Measurements from ENCODE around the gene CCDC74B. TPM values are rescaled to one million over a fixed set of nuclear protein-coding genes. Genes with fewer than 3 reads are reported as not detected.
"Not testable (repeated sequence)": the region's sequence is repeated elsewhere in the genome, so short reads cannot be mapped to it uniquely, and the experiment has no call there.

Gene CCDC74B
- total RNA-seq, 1 experiment from 2014 or later, result 1.2 TPM

GRCh38 chr2:130181880-130182682 is 37.2 kb upstream of the CCDC74B start, which contains the start of gene MZT2B:
Gene MZT2B (plus strand): TSS chr2:130182262. CDS start chr2:130182283, 21 bp downstream.
- H3K4me3 ChIP-seq (ENCODE audit: low read depth, low read length), result peak within 1 kb of the TSS; percentile 100
- Mint-ChIP-seq H3K27ac (ENCODE audit: unreplicated experiment) (peak within 1 kb of the TSS; percentile 94), H3K4me3 (ENCODE audit: unreplicated experiment) (peak within 1 kb of the TSS; percentile 96), H3K36me3 (ENCODE audit: insufficient read depth, unreplicated experiment) (peaks cover 70% of the 10 kb centered on the region)
- H3K9me3 ChIP-seq; H3K27me3 ChIP-seq (replicated peaks; ENCODE audit: control insufficient read depth, insufficient read depth, low read length); H3K36me3 ChIP-seq (ENCODE audit: control insufficient read depth, insufficient read depth, low read length); H3K4me1 ChIP-seq; H3K9me3 Mint-ChIP-seq (ENCODE audit: unreplicated experiment); H3K4me1 Mint-ChIP-seq (ENCODE audit: low read depth, unreplicated experiment); H3K27me3 Mint-ChIP-seq (ENCODE audit: insufficient read depth, unreplicated experiment): not testable (repeated sequence)
- DNase-seq, result peak; percentile 89 to 95
- TF ChIP-seq CTCF (IDR thresholded peaks at IDR 0.05; ENCODE audit: insufficient read depth in 1 of 2, low read depth in 1 of 2, low read length in 1 of 2, severe bottlenecking in 1 of 2, unreplicated experiment in 1 of 2), result peak; percentile 67 to 79
- BruUV-seq (replicated peaks), result TSS peak; percentile 40
- intact Hi-C loops (cut with micrococcal nuclease; ENCODE audit: unreplicated experiment), result loop anchor here (1.0 to 2.0 kb wide), 3 partner anchors 26 to 150 kb away; no protein-coding TSS in a partner anchor
- ChIA-PET CTCF (interaction anchor here (0.6 to 1.9 kb wide), 6 partner anchors 59 to 161 kb away, joined by 3 to 12 read pairs (median 5); partner anchors contain the start of gene IMP4), POLR2A (interaction anchor here (0.6 to 1.6 kb wide), 2 partner anchors 59 to 160 kb away, joined by 4 to 16 read pairs; partner anchors contain the start of gene IMP4)

- Mint-ChIP-seq H3K36me3 (ENCODE audit: insufficient read depth, unreplicated experiment) (peaks cover 67% of the 10 kb centered on the region), H3K4me1 (ENCODE audit: low read depth, unreplicated experiment) (peaks cover 8% of the 10 kb centered on the region), H3K27ac (ENCODE audit: unreplicated experiment) (peak within 1 kb of the TSS; percentile 94), H3K4me3 (ENCODE audit: unreplicated experiment) (peak within 1 kb of the TSS; percentile 96), H3K27me3 (ENCODE audit: insufficient read depth, unreplicated experiment) (no peaks in the 10 kb centered on the region), H3K9me3 (ENCODE audit: unreplicated experiment) (no peaks in the 10 kb centered on the region)
- intact Hi-C loops (cut with micrococcal nuclease; ENCODE audit: unreplicated experiment), result loop anchor here (1.0 to 2.0 kb wide), 2 partner anchors 25 to 59 kb away; no protein-coding TSS in a partner anchor
- ChIA-PET POLR2A (interaction anchor here (0.6 to 1.6 kb wide), 2 partner anchors 59 to 161 kb away, joined by 4 to 16 read pairs; partner anchors contain the start of gene IMP4), CTCF (interaction anchor here (0.6 to 1.9 kb wide), 5 partner anchors 59 to 161 kb away, joined by 3 to 12 read pairs (median 5); partner anchors contain the start of gene IMP4)
- H3K4me3 ChIP-seq (ENCODE audit: low read depth, low read length), result peak within 1 kb of the TSS; percentile 100
- no peaks in the 10 kb centered on the region for H3K9me3 ChIP-seq
- peaks cover 2% of the 10 kb centered on the region; the same call in 1 of the 2 replicates for H3K36me3 ChIP-seq (ENCODE audit: control insufficient read depth, insufficient read depth, low read length)
- H3K27me3 ChIP-seq (replicated peaks; ENCODE audit: control insufficient read depth, insufficient read depth, low read length), result no peaks in the 10 kb centered on the region
- peaks cover 8% of the 10 kb centered on the region; the same call in 1 of the 2 replicates for H3K4me1 ChIP-seq
- no peak for TF ChIP-seq CTCF (IDR thresholded peaks at IDR 0.05; ENCODE audit: insufficient read depth in 1 of 2, low read depth in 1 of 2, low read length in 1 of 2, severe bottlenecking in 1 of 2, unreplicated experiment in 1 of 2)
- peak; percentile 98 for DNase-seq
- no TSS peak for BruUV-seq (replicated peaks)
Observed at GRCh38 chr2:130181325-130181879, 36.5 kb upstream of the CCDC74B start, which contains the start of gene SMPD4. Gene SMPD4 (minus strand): TSS chr2:130181602. CDS start chr2:130176592, 5,010 bp downstream.

GRCh38 chr2:130180404-130181324 is 35.8 kb upstream of the CCDC74B start:
- not testable (repeated sequence) for H3K36me3 ChIP-seq (ENCODE audit: control insufficient read depth, insufficient read depth, low read length); H3K27me3 Mint-ChIP-seq (ENCODE audit: insufficient read depth, unreplicated experiment); DNase-seq; H3K4me1 Mint-ChIP-seq (ENCODE audit: low read depth, unreplicated experiment); H3K27me3 ChIP-seq (replicated peaks; ENCODE audit: control insufficient read depth, insufficient read depth, low read length); H3K9me3 ChIP-seq; H3K9me3 Mint-ChIP-seq (ENCODE audit: unreplicated experiment); H3K4me1 ChIP-seq
- Mint-ChIP-seq H3K36me3 (ENCODE audit: insufficient read depth, unreplicated experiment) (peaks cover 65% of the 10 kb centered on the region), H3K27ac (ENCODE audit: unreplicated experiment) (peak overlapping the region; percentile 94), H3K4me3 (ENCODE audit: unreplicated experiment) (peak overlapping the region; percentile 96)
- ChIA-PET POLR2A (interaction anchor here (1.3 to 1.6 kb wide), 2 partner anchors 73 to 161 kb away, joined by 5 to 16 read pairs; partner anchors contain the start of gene IMP4), CTCF (interaction anchor here (0.6 to 1.9 kb wide), 5 partner anchors 60 to 162 kb away, joined by 3 to 12 read pairs (median 5); partner anchors contain the start of gene IMP4)
- BruUV-seq (replicated peaks), result TSS peak; percentile 68
- intact Hi-C loops (cut with micrococcal nuclease; ENCODE audit: unreplicated experiment), result loop anchor here (1.0 to 2.0 kb wide), 2 partner anchors 24 to 60 kb away; no protein-coding TSS in a partner anchor
- H3K4me3 ChIP-seq (ENCODE audit: low read depth, low read length), result peak overlapping the region; percentile 100

- H3K36me3 ChIP-seq (ENCODE audit: control insufficient read depth, insufficient read depth, low read length); DNase-seq; H3K9me3 Mint-ChIP-seq (ENCODE audit: unreplicated experiment); H3K27me3 Mint-ChIP-seq (ENCODE audit: insufficient read depth, unreplicated experiment); H3K4me1 Mint-ChIP-seq (ENCODE audit: low read depth, unreplicated experiment); CTCF ChIA-PET; H3K27me3 ChIP-seq (replicated peaks; ENCODE audit: control insufficient read depth, insufficient read depth, low read length); H3K4me3 ChIP-seq (ENCODE audit: low read depth, low read length); BruUV-seq (replicated peaks); intact Hi-C loops (cut with micrococcal nuclease; ENCODE audit: unreplicated experiment); H3K4me1 ChIP-seq; H3K9me3 ChIP-seq; H3K4me3 Mint-ChIP-seq (ENCODE audit: unreplicated experiment); POLR2A ChIA-PET; H3K27ac Mint-ChIP-seq (ENCODE audit: unreplicated experiment): not testable (repeated sequence)
- H3K36me3 Mint-ChIP-seq (ENCODE audit: insufficient read depth, unreplicated experiment), result peaks cover 76% of the 10 kb centered on the region
Observed at GRCh38 chr2:130174866-130175265, 30.0 kb upstream of the CCDC74B start.

Measured in Caco-2 (cell line).